ENCODE data around the gene SORD.

Gene SORD

GRCh38 chr15:45120081-45120972 lies 97.3 kb downstream of the SORD start:
- TF ChIP-seq EZH2 (IDR thresholded peaks at IDR 0.05; ENCODE audit: borderline replicate concordance, low read depth, low read length, severe bottlenecking) (no peak), CTCF (IDR thresholded peaks at IDR 0.05; ENCODE audit: borderline replicate concordance, extremely low read depth, low read length, poor library complexity, severe bottlenecking) (no peak)
- no peak overlapping the region for H3K9ac ChIP-seq (ENCODE audit: low read depth, low read length)
- H3K79me2 ChIP-seq (ENCODE audit: insufficient read depth, low read length) = no peaks in the 10 kb centered on the region
- no peak overlapping the region for H2AFZ ChIP-seq (ENCODE audit: low read depth, low read length)
- H3K4me3 ChIP-seq (ENCODE audit: low read depth in 1 of 2, low read length in 2 of 2) = no peak overlapping the region
- H3K9me3 ChIP-seq (ENCODE audit: insufficient read depth, low read length, severe bottlenecking) = no peaks in the 10 kb centered on the region
- DNase-seq = no peak
- H3K4me1 ChIP-seq (ENCODE audit: insufficient read depth, low read length) = peaks cover 3% of the 10 kb centered on the region; the same call in 1 of the 2 replicates
- no peak for ATAC-seq (ENCODE audit: insufficient read depth, low read depth)
- H3K27me3 ChIP-seq (ENCODE audit: insufficient read depth, low read length, poor library complexity) = peaks cover 3% of the 10 kb centered on the region
- H3K4me2 ChIP-seq (ENCODE audit: insufficient read depth, low read length) = no peak overlapping the region
- no peak overlapping the region for H3K27ac ChIP-seq (ENCODE audit: low read length)
- no peaks in the 10 kb centered on the region for H3K36me3 ChIP-seq (ENCODE audit: insufficient read depth, low read length)
- H4K20me1 ChIP-seq (ENCODE audit: insufficient read depth, low read length) = no peaks in the 10 kb centered on the region

- Histone ChIP-seq H2AFZ (ENCODE audit: low read depth, low read length) (no peak overlapping the region), H3K27ac (ENCODE audit: low read length) (no peak overlapping the region), H3K4me2 (ENCODE audit: insufficient read depth, low read length) (no peak overlapping the region), H3K4me1 (ENCODE audit: insufficient read depth, low read length) (peaks cover 3% of the 10 kb centered on the region; the same call in 1 of the 2 replicates), H3K9ac (ENCODE audit: low read depth, low read length) (no peak overlapping the region), H3K4me3 (ENCODE audit: low read depth in 1 of 2, low read length in 2 of 2) (no peak overlapping the region), H3K9me3 (ENCODE audit: insufficient read depth, low read length, severe bottlenecking) (no peaks in the 10 kb centered on the region), H4K20me1 (ENCODE audit: insufficient read depth, low read length) (no peaks in the 10 kb centered on the region), H3K79me2 (ENCODE audit: insufficient read depth, low read length) (no peaks in the 10 kb centered on the region), H3K27me3 (ENCODE audit: insufficient read depth, low read length, poor library complexity) (peaks cover 8% of the 10 kb centered on the region), H3K36me3 (ENCODE audit: insufficient read depth, low read length) (no peaks in the 10 kb centered on the region)
- DNase-seq = no peak
- no peak for TF ChIP-seq CTCF (IDR thresholded peaks at IDR 0.05; ENCODE audit: borderline replicate concordance, extremely low read depth, low read length, poor library complexity, severe bottlenecking)
- no peak for TF ChIP-seq EZH2 (IDR thresholded peaks at IDR 0.05; ENCODE audit: borderline replicate concordance, low read depth, low read length, severe bottlenecking)
- no peak for ATAC-seq (ENCODE audit: insufficient read depth, low read depth)
Measured at GRCh38 chr15:45121020-45121419, 98.0 kb downstream of the SORD start.

- H3K4me3 ChIP-seq (ENCODE audit: low read depth in 1 of 2, low read length in 2 of 2) = no peak overlapping the region
- DNase-seq (no peak), ATAC-seq (ENCODE audit: insufficient read depth, low read depth) (no peak)
- no peak overlapping the region for H3K9ac ChIP-seq (ENCODE audit: low read depth, low read length)
- no peaks in the 10 kb centered on the region for H3K36me3 ChIP-seq (ENCODE audit: insufficient read depth, low read length)
- H3K4me1 ChIP-seq (ENCODE audit: insufficient read depth, low read length) = peaks cover 3% of the 10 kb centered on the region; the same call in 1 of the 2 replicates
- H3K27me3 ChIP-seq (ENCODE audit: insufficient read depth, low read length, poor library complexity) = peaks cover 8% of the 10 kb centered on the region
- TF ChIP-seq EZH2 (IDR thresholded peaks at IDR 0.05; ENCODE audit: borderline replicate concordance, low read depth, low read length, severe bottlenecking) (no peak), CTCF (IDR thresholded peaks at IDR 0.05; ENCODE audit: borderline replicate concordance, extremely low read depth, low read length, poor library complexity, severe bottlenecking) (no peak)
- H2AFZ ChIP-seq (ENCODE audit: low read depth, low read length) = no peak overlapping the region
- no peaks in the 10 kb centered on the region for H3K9me3 ChIP-seq (ENCODE audit: insufficient read depth, low read length, severe bottlenecking)
- no peak overlapping the region for H3K27ac ChIP-seq (ENCODE audit: low read length)
- no peak overlapping the region for H3K4me2 ChIP-seq (ENCODE audit: insufficient read depth, low read length)
- no peaks in the 10 kb centered on the region for H4K20me1 ChIP-seq (ENCODE audit: insufficient read depth, low read length)
- no peaks in the 10 kb centered on the region for H3K79me2 ChIP-seq (ENCODE audit: insufficient read depth, low read length)
Measured at GRCh38 chr15:45121706-45122417, 98.9 kb downstream of the SORD start.
